Loucy (cell line): Measurements from ENCODE around the gene ELMO3.

Experiments used
- EZH2phosphoT487 ChIP-seq: fragments of 200-600 bp; IDR thresholded peaks from 2 replicates; pipeline ENCODE4 v1.6.1; 2018; ENCODE audit warnings: antibody characterized with exemption, mild to moderate bottlenecking, moderate library complexity, borderline replicate concordance
- TF ChIP-seq, protein P1 (sequence below): fragments of 200-600 bp; sonication (generic); conservative IDR thresholded peaks from 2 replicates; pipeline ENCODE4 v1.5.1; 2014; ENCODE audit warnings: mild to moderate bottlenecking, antibody characterized with exemption, low read length

DNA sequence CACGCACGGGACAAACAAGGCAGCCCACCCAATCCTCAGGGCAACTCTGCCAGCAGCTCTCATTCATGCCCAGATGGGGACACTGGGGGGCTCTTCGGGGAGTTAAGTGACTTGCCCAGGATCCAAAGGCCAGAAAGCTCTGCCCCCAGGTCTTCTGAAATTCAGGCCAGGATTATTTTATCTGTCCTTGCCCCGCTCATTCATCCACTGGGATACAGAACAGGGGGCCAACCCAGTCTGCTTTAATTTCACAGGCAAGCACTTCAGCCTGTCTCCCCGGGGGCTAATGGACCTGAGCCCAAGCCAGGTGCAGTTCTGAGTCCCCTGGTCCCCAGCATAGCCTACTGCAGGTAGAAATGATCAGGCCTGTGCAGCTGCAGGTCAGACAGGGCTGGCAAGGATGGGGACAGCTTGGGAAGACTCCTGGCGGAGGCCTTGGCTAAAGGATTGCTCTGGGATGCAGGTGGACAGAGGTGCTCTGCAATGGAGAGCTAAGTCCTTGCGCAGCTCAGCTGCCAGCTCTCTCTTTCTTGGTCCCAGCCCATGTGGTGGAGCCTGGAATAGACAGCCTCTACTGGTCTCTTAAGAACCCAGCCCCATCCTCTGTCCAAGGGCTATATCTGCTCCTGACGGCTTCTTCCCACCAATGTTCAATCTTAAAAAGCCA lies 47.4 kb upstream of the ELMO3 start:
- TF ChIP-seq, protein P1, sequence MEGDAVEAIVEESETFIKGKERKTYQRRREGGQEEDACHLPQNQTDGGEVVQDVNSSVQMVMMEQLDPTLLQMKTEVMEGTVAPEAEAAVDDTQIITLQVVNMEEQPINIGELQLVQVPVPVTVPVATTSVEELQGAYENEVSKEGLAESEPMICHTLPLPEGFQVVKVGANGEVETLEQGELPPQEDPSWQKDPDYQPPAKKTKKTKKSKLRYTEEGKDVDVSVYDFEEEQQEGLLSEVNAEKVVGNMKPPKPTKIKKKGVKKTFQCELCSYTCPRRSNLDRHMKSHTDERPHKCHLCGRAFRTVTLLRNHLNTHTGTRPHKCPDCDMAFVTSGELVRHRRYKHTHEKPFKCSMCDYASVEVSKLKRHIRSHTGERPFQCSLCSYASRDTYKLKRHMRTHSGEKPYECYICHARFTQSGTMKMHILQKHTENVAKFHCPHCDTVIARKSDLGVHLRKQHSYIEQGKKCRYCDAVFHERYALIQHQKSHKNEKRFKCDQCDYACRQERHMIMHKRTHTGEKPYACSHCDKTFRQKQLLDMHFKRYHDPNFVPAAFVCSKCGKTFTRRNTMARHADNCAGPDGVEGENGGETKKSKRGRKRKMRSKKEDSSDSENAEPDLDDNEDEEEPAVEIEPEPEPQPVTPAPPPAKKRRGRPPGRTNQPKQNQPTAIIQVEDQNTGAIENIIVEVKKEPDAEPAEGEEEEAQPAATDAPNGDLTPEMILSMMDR = no peak
- TF ChIP-seq EZH2phosphoT487 = no peak
